Measurements from ENCODE around the gene FMNL2.

The FMNL2 gene

DNA sequence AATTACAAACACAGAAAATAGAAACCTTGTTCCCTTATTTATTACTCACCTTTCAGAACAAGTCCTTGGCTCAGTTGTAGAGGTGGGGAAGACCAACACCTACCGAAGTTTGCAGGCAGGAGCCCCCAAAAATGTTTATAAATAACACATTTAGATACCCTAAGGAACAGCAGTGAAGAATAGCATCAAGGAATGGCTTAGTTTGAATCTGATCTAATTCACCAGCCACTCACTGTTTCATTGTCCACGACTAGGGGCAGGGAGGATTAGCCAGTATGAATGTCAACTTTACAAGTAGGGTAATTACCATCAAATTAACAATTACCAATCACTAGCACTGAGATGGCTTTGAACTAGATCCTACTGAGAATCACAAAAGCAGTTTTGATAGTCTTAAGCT, 316.9 kb downstream of the FMNL2 start:
- DNase-seq (ENCODE audit: low spot score), result no peak

DNA sequence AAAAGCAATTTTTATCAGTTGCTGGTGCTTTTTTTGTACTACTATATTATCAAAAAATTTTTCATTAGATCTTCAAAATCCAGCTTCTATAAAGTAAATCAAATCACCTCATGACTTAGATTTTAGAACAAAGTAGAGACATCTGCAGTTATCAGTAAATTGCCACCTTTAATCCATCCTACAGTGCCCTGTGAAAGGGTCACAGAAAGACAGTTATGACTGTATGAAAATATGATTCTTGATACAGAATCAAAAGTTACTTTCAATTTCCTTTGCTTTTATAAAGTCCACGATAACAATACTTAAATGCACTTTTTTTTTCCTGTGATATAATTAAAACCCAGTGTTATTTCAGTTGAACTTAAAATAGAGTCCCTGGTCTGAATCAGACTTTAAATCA, 320.9 kb downstream of the FMNL2 start:
- DNase-seq (ENCODE audit: low spot score), result no peak

DNA sequence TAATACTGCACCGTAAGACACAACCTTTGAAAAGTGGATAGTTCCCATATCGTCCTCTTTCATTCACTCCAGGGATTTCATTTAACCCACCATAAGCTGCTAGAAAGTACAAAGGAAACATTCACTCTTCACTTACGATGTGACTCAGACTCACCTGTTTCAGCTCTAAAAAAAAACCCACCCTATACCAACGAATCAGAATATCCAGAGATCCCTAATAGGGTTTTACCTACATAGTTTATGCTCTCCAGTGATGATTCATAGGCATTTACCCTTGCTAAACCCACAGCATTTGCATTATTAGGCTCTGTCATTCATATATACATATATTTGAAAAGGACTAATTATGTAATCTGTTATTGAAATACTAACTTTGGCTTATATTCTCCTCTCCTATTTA, 322.1 kb downstream of the FMNL2 start:
- DNase-seq (ENCODE audit: low spot score), result no peak

DNA sequence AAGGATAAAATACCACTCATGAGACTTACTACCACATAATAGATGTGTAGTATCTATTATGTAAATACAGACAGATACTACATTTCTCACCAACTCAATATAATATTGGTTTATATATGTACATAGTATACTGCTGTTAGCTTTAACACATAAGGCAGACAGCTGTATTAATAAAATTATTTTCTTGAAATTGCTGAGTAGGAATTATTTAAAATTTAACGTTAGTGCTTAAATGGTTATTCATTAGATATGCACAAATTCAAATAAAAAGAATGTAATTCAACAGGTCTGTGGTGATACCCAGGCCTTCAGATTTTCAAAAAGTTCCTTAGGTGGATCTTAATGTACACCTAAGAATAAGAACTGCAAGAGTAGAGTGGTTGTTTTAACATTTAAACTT, 323.2 kb downstream of the FMNL2 start:
- no peak for DNase-seq (ENCODE audit: low spot score)

DNA sequence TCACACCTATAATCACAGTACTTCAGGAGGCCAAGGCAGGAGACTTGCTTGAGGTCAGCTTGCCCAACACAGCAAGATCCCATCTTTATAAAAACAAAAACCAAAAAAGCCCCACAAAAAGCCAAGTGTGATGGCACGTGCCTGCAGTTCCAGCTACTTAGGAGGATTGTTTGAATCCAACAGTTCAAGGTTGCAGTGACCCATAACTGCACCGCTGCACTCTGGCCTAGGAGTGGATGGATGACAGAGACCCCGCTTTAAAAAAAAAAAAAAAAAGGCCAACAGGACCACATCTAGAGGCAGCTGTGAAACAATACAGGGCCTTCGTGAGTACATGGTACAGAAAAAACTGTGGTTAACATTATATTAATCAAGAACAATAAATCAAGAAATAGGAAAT, 326.1 kb downstream of the FMNL2 start:
- DNase-seq (ENCODE audit: low spot score), result no peak

DNA sequence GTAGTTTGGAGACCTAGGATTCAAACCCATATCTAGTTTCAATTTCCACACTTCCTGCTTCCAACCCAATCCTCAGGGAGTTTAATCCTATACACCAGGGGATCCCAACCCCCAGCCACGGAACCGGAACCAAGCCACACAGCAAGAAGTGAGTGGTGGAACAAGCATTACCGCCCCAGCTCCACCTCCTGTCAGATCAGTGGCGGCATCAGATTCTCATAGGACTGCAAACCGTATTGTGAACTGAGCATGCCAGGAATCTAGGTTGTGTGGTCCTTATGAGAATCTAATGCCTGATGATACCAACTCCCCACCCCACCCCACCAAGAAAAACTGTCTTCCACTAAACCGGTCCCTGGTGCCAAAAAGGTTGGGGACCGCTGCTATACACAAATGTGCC, 329.8 kb downstream of the FMNL2 start:
- no peak for DNase-seq (ENCODE audit: low spot score)

DNA sequence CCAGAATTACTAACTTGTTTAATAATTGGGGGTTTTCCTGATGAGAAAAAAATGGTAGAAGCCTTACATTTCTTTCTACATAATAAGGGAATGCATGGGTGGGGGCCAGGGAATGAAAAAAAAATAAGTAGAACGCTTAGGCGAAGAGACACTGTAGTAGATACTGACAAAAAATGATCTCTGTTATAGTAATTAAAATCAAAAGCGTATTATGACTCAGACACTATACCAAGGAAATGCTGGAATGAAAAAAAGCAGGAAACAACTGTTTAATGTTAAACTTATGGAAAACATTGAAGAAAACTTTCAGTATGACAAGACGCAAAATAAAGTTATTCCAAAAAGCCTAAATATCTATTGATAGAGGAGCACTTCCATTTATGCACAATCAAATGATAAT, 339.4 kb downstream of the FMNL2 start:
- DNase-seq (ENCODE audit: low spot score), result no peak

DNA sequence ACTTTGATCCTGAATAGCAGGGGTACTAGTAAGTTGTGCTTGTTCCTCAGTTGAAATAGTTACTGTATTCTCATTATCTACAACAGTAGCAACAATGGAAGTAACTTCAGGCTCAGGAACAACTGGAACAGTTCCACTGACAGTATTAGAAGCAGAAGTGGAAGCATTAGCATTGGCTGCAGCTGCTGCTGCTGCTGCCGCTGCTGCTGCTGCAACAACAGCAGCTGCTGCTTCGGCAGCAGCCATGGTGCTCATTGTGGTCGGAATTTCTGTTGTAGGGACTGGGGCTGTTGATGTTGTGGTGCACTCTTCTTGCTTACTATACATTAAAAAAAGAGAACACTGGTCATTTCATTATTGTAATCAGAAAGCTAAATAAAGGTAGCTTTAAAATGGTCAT, 341.5 kb downstream of the FMNL2 start:
- no peak for DNase-seq (ENCODE audit: low spot score)

DNA sequence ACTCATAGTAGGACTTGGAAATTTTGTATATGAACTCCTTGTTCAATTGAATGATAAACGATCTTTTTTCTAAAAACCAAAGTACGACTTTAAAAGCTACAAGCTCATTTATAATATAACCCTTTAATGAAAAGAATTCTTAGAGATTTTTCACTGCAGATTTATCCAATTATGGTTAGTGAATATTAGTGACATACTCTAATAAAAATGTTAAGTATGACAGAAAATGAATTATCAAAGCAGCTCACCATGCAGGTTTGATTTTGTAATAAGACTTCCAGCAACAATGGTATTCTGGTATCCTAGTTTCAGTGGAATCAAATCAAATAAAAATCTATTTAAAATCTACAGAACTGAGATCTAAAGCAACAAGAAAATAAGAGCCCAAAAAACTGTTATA, 343.8 kb downstream of the FMNL2 start:
- no peak for DNase-seq (ENCODE audit: low spot score)

DNA sequence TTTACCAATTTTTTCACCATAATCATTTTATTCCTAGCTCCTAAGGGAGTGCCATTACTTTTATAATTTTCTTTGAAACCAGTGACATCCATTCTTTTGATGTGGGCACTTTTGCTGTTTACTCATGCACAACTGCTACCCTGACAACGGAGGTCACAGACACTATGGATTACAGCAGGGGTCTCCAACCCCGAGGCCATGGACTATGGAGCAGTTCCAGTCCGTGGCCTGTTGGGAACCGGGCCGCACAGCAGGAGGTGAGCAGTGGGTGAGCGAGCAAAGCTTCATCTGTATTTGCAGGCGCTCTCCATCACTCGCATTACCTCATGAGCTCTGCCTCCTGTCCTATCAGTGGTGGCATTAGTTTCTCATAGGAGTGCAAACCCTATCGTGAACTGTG, 347.7 kb downstream of the FMNL2 start:
- DNase-seq (ENCODE audit: low spot score), result no peak

DNA sequence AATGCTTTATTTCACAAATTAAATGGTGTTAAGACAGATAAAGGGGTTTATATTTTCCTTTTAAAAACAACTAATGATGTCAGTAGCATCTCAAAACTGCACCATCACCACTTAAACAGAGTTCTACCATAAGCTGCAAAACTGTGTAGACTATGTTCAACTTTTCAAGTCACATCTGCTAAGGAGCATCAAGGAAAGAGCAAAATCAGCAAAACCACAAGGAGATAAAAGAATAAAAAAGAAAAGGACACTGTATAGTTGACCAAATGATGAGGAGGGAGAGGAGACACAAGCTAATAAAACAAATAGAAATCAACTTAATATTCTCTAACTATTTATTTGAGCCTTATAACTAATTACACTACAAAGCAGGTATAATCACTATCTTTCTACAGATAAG, 348.4 kb downstream of the FMNL2 start:
- no peak for DNase-seq (ENCODE audit: low spot score)

DNA sequence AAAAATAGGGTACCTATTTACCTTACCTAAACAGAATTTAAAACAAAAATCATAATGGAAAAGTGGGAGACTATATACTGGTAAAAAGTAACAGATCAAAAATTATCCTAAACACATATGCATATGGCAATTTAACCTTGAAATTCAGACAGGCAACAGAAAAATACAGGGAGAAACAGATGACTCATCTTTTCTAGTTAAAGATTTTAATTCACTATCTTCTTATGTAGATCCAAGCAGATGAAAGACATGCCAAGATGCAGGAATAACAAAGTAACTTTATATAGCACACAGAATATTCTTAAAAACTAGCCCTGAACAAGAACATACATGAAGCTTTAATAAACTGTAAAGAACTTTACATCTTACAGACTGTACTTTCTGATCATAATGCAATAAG, 351.3 kb downstream of the FMNL2 start:
- no peak for DNase-seq (ENCODE audit: low spot score)

DNA sequence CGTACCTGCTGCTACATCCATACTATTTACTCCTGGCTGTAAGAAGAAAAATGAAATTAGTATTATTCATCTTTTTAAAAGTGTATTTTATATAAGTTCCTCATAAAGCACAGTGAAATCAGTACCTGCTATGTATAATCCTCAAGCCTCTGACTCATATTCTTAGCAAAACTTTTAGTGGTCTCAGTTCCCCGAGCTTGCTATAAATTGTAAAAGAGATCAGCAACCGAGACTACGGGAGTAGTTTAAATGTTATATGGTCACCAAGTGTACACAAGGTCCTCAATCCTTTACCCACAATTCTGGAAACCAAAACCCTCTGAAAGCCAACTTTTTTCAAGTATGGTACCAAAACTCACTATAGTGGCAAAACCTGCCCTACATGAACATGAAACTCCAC, 358.1 kb downstream of the FMNL2 start:
- DNase-seq (ENCODE audit: low spot score), result no peak

DNA sequence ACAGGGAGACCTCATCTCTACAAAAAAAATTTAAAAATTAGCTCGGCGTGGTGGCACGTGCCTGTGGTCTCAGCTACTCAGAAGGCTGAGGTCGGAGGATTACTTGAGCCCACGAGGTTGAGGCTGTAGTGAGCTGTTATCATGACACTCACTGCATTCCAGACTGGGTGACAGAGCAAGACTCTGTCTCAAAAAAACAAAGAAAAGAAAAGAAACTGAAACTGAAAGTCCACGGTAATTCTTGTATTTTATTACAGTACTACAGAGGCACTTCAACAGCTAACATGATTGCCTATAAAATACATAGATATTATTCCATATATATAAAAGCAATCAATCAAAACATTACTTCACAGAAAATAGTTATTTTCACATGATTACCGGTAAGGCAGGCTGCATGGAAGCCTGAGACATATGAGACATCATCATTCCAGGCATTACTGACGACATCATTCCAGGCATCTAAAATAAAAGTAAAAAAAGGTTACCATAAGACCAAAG, 359.2 kb downstream of the FMNL2 start:
- DNase-seq (ENCODE audit: low spot score), result peak; percentile 66

DNA sequence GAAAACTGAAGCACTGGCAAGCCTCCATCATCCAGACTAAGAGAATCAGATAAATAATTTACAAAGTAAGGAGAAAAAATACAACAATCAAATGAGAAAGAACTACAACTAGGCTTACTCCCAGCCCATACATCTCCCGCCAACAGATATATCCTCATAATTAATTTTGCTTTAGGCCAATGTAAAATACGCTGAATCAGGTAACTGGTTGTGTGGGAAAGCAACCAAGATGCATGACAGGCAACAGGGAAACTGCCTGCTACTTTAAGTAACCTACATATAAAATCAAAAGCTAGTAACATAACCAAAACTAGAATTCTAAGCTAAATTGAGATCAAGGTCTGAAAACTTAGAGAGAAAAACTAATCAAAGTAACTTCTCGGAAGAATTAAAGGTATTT, 360.8 kb downstream of the FMNL2 start:
- DNase-seq (ENCODE audit: low spot score), result no peak

DNA sequence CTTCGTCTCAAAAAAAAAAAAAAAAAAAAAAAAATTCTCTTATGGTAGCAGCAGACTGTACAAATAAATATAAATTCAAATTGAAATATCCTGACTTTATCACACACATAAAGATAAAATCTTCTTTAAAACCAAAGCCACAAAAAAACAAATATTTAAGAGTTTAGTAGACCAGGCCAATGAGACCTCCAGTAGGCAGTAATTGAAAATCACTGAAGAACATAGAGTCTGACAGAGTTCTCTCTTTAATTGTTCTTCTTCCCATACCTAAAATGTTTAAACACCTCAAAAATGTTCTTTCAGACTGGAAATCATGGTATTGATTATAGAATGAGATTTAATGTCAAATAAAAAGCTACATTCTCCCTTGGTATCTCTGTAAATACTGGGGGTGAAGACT, 361.5 kb downstream of the FMNL2 start:
- no peak for DNase-seq (ENCODE audit: low spot score)

Measured in hematopoietic multipotent progenitor cell treated with erythropoietin and hydrocortisone succinate and interleukin-3 and kit ligand, for 17 days (in vitro differentiated cells).